DND-41 (cell line): ENCODE data around the gene WAPL.

Experiments used
- ATAC-seq: fragments of 200-7000 bp; cut with Tn5 transposase; 3 replicates; pipeline ENCODE4 v1.9.1; 2021; ENCODE audit warnings: low read depth; ENCODE audit not compliant: insufficient read depth
- DNase-seq: peaks from one replicate; pipeline ENCODE4 v3.0.0-alpha.2; 2020
- H2AFZ ChIP-seq: 2 replicates; pipeline ENCODE4 v1.6.0; 2012; ENCODE audit warnings: low read depth, low read length
- H3K27ac ChIP-seq: 2 replicates; pipeline ENCODE4 v1.5.1; 2012; ENCODE audit warnings: low read length, inconsistent platforms
- H3K27me3 ChIP-seq: fragments of 200-600 bp; sonication (generic); 2 replicates; pipeline ENCODE4 v1.6.0; 2012; ENCODE audit warnings: low read length, mild to moderate bottlenecking, inconsistent platforms; ENCODE audit not compliant: insufficient read depth, poor library complexity
- H3K36me3 ChIP-seq: 2 replicates; pipeline ENCODE4 v1.5.1; 2012; ENCODE audit warnings: low read length, inconsistent platforms; ENCODE audit not compliant: insufficient read depth
- H3K4me1 ChIP-seq: 2 replicates; pipeline ENCODE4 v1.5.1; 2012; ENCODE audit warnings: mild to moderate bottlenecking, low read length; ENCODE audit not compliant: insufficient read depth
- H3K4me2 ChIP-seq: 2 replicates; pipeline ENCODE4 v1.6.0; 2012; ENCODE audit warnings: mild to moderate bottlenecking, moderate library complexity, low read length, inconsistent platforms; ENCODE audit not compliant: insufficient read depth
- H3K4me3 ChIP-seq, 2 experiments: fragments of 200-600 bp in 1 of 2; shearing (Covaris generic) in 1 of 2; 2 replicates each; pipeline ENCODE4 v1.5.1; 2012 to 2016; ENCODE audit warnings: inconsistent platforms in 2 of 2, low read length in 2 of 2, mild to moderate bottlenecking in 2 of 2, low read depth in 1 of 2, moderate library complexity in 1 of 2
- H3K79me2 ChIP-seq: 2 replicates; pipeline ENCODE4 v1.6.0; 2012; ENCODE audit warnings: low read length, inconsistent platforms; ENCODE audit not compliant: insufficient read depth
- H3K9ac ChIP-seq: 2 replicates; pipeline ENCODE4 v1.6.0; 2012; ENCODE audit warnings: low read depth, mild to moderate bottlenecking, inconsistent platforms, low read length, moderate library complexity
- H3K9me3 ChIP-seq: 2 replicates; pipeline ENCODE4 v1.5.1; 2012; ENCODE audit warnings: low read length, moderate library complexity, mild to moderate bottlenecking, inconsistent platforms; ENCODE audit not compliant: insufficient read depth, severe bottlenecking
- H4K20me1 ChIP-seq: 2 replicates; pipeline ENCODE4 v1.6.0; 2012; ENCODE audit warnings: low read length; ENCODE audit not compliant: insufficient read depth
- EZH2 ChIP-seq: IDR thresholded peaks from 3 replicates; pipeline ENCODE4 v1.6.1; 2012; ENCODE audit warnings: borderline replicate concordance, low read depth, mild to moderate bottlenecking, moderate library complexity, low read length, inconsistent platforms; ENCODE audit not compliant: severe bottlenecking
- TF ChIP-seq, protein P1 (sequence below): IDR thresholded peaks from 2 replicates; pipeline ENCODE4 v1.5.1; 2012; ENCODE audit warnings: borderline replicate concordance, low read length, moderate library complexity, mild to moderate bottlenecking; ENCODE audit not compliant: poor library complexity, severe bottlenecking; ENCODE audit errors: extremely low read depth

WAPL gene

DNA sequence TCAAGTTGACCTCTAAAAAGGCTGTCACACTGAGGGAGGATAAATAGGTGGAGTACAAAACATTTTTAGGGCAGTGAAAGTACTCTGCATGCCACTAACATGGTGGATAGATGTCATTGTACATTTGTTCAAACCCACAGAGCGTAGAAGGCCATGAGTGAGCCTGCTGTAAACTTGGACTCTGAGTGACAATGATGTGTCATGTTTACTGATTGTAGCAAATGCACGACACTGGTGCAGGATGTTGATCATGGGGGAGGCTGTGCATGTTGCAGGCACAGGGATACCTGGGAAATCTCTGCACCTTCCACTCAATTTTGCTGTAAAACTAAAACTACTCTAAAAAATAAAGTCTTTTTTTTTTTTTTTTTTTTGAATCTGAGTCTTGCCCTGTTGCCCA, 102.5 kb downstream of the WAPL start:
- Histone ChIP-seq H3K27ac (no peak overlapping the region), H3K9ac (no peak overlapping the region), H4K20me1 (no peaks in the 10 kb centered on the region), H3K36me3 (no peaks in the 10 kb centered on the region), H3K79me2 (no peaks in the 10 kb centered on the region), H3K27me3 (no peaks in the 10 kb centered on the region), H3K4me2 (no peak overlapping the region), H2AFZ (no peak overlapping the region), H3K9me3 (no peaks in the 10 kb centered on the region), H3K4me3 (no peak overlapping the region), H3K4me1 (peaks cover 10% of the 10 kb centered on the region)
- TF ChIP-seq, protein P1, sequence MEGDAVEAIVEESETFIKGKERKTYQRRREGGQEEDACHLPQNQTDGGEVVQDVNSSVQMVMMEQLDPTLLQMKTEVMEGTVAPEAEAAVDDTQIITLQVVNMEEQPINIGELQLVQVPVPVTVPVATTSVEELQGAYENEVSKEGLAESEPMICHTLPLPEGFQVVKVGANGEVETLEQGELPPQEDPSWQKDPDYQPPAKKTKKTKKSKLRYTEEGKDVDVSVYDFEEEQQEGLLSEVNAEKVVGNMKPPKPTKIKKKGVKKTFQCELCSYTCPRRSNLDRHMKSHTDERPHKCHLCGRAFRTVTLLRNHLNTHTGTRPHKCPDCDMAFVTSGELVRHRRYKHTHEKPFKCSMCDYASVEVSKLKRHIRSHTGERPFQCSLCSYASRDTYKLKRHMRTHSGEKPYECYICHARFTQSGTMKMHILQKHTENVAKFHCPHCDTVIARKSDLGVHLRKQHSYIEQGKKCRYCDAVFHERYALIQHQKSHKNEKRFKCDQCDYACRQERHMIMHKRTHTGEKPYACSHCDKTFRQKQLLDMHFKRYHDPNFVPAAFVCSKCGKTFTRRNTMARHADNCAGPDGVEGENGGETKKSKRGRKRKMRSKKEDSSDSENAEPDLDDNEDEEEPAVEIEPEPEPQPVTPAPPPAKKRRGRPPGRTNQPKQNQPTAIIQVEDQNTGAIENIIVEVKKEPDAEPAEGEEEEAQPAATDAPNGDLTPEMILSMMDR = no peak
- no peak for TF ChIP-seq EZH2
- ATAC-seq (no peak), DNase-seq (no peak)

DNA sequence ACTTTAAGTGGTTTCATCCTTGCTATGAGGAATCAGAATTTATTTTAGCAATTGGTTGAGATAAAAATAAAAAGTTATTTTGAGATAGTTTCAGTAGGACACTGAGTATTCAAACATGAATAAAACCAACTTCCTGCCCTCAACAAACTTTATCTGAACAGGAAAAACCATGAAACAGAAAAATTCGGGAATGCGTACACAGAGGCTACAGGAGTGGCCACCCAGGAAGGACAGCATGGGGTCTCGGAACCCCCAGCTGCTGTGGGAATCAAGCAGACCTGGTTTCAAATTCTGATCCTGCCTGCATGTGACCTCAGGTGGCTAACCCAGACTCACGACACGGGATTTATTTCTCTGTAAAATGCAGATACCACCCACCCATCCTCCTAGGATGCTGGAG, 106.0 kb downstream of the WAPL start:
- no peaks in the 10 kb centered on the region for H4K20me1 ChIP-seq
- no peak for DNase-seq

DNA sequence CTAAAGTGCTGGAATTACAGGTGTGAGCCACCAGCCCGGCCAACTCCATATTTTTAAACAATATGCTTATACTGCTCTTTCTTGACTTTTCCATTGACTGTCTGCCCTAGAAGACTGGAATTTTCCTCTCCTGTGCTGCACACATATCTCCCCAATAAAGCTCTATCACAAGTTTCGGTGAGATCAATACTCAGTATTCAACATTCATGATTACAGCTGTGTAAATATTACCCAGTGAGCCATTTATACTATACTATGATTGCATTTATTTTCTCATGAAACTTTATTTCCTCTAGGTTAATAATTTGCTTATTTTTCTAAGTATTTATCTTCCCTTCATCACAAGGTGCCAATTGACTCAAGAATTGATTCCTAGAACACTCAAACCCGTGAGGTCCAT, 106.5 kb downstream of the WAPL start:
- Histone ChIP-seq H3K4me2 (no peak overlapping the region), H3K27ac (0 out of 2 replicates have a peak overlapping the region, but pooled peaks have one; percentile 5), H3K4me1 (peaks cover 49% of the 10 kb centered on the region), H3K9ac (no peak overlapping the region), H3K9me3 (no peaks in the 10 kb centered on the region), H4K20me1 (no peaks in the 10 kb centered on the region), H3K79me2 (no peaks in the 10 kb centered on the region), H2AFZ (no peak overlapping the region), H3K4me3 (no peak overlapping the region), H3K36me3 (no peaks in the 10 kb centered on the region), H3K27me3 (no peaks in the 10 kb centered on the region)
- DNase-seq = no peak
- ATAC-seq = no peak
- no peak for TF ChIP-seq EZH2
- TF ChIP-seq, protein P1 = no peak

More for the DNA sequence above, 106.0 kb downstream of the WAPL start:
- no peak overlapping the region for H3K4me2 ChIP-seq
- H2AFZ ChIP-seq = no peak overlapping the region
- H3K36me3 ChIP-seq = no peaks in the 10 kb centered on the region
- no peak for ATAC-seq
- peaks cover 45% of the 10 kb centered on the region for H3K4me1 ChIP-seq
- H3K9me3 ChIP-seq = no peaks in the 10 kb centered on the region
- H3K9ac ChIP-seq = no peak overlapping the region
- no peak overlapping the region for H3K27ac ChIP-seq
- H3K79me2 ChIP-seq = no peaks in the 10 kb centered on the region
- no peaks in the 10 kb centered on the region for H3K27me3 ChIP-seq
- no peak for TF ChIP-seq EZH2
- TF ChIP-seq, protein P1 = no peak
- no peak overlapping the region for H3K4me3 ChIP-seq
